GM18511 (cell line): ENCODE results near the gene DLST.

ENCODE experiments used
- ATAC-seq: cut with Tn5 transposase; IDR thresholded peaks from one replicate; pipeline ENCODE4 v1.9.1; 2021; ENCODE audit warnings: mild to moderate bottlenecking, moderate library complexity; ENCODE audit not compliant: unreplicated experiment

Gene DLST

DNA sequence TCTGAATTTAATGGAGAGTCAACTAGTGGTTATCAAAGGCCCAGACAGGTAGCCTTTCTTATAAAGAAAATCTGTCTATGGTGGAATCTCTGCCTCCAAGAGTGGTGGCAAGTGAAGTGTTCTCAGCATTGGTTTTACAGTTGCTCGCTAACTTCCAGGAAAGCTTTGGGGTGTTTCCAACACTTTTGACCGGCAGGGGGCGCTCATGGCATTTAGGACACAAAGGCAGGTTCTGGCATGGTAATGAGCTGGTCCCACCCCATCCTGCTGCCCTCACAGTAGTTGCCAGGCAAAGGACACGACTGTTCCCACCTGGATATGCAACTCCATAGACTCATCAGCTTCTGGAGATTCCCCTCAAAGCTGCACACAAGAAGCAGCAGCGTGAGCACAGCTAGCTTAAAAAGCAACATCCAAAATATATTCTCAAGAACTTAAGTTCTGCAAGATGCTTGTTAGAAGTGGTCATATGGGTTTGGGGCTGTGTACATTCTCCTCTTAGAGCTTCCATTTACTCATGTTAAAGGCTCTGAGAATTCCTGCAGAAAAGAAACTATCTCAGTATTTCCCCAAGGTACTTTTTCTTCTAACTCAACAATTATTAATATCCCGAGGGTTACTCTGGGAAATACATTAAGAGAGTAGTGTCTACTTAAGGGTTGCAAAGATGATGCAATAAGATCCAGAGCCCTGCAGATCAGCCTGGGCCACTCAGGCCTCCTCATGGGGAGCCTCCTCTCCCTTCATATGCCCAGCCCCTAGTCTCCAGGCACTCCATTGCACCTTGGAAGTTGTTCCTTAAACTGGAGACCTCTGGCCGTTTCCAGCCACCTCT is 20.6 kb upstream of the DLST start:
- no peak for ATAC-seq

DNA sequence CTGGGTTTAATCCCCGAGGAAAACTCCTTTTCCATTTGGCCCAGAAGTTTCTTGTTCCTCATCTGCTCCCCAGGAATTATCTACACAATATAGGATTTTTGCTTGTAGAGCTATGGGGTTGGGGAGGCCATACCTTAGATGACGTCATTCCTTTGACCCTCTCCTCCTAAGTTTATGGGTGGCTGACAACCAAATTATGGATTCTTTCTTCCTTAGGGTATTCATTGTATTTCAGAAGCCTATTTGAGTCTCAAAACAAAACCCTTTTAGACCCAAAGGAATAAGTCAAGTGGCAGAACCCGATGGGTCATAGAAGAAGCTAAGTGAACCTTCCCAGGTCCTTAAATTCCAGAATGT is 20.0 kb upstream of the DLST start:
- ATAC-seq: no peak

DNA sequence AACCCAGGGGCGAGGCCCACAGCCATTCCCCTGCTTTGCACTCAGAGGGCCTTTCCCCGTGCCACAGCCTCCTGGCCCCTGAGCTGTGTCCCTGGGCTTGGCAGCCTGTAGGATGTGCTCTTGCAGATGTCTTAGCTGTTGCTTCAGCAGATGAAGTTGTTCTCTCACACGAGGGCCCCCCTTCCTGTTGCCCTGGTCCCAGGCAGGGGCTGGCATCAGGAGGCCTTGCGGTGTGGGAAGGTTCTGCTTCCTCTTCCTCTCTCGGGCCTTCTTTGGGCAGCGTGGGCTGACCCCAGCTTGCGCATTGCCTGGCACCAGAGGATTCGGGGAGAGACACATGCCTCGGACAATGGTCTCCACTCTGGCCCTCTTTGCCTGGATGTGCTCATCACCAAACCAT is 18.4 kb upstream of the DLST start:
- no peak for ATAC-seq

DNA sequence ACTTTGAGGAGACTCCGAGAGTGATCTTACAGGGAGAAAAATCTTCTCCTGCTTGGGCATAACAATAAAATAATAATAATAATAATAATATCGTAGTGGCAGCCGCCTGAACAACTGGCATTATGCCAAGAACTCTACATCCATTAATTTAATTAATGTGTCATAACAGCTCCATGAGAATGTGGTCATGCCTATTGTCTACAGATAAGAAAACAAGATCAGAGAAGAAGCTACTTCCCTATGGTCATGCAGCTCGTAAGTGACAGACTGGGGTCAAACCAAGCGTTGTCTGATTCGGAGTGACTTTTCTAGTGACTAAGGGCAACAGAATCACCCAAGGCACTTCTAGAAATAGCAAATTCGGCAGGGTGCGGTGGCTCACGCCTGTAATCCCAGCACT is 17.5 kb upstream of the DLST start:
- ATAC-seq: no peak

DNA sequence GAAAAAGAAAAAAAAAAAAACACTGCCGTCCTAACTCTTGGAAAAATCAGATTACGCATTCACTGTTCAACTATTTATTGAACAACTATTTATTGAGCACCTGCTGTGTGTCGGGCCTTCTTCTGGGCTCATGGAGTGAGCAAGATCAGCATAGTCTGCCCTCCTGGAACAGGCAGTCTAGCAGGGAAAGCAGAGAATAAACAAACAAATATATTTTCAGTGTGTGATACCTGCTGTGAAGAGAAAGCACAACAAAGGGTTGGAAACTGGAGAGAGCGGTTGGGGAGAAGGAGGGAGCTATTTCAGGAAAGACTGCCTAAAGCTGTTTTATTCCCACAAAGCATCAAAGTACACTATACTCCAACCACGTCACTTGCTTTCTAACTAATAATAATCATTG is 16.6 kb upstream of the DLST start:
- no peak for ATAC-seq

DNA sequence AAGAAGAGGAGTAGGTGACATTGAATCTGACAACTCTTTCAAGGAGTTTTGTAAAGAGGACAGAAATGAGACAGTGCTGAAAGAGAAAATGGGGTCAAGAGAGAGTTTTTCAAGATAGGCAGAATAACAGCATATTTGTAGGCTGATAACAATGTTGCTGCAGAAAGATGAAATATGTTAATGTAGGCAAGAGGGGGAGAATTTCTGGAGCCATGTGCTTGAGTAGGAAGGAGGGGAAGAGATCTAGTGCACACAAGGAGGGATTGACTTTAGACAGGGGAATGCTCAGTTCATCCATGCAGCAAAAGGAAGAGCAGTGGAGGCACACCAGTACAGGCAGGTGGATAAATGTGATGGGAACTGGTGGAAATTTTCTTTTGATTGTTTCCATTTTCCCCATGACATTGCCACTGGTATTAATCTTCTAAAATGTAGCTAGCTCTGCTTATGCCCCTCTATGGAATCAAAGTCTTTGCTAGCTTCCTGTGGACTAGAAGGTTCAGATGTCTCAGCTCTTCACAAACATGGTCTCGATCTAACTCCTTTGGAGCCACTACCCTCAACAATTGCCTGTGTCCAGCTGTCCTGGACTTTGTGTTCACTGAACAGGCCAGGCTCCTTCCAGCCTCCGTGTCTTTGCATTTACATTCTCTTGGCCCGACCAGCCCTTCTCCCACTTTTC is 14.9 kb upstream of the DLST start:
- no peak for ATAC-seq

DNA sequence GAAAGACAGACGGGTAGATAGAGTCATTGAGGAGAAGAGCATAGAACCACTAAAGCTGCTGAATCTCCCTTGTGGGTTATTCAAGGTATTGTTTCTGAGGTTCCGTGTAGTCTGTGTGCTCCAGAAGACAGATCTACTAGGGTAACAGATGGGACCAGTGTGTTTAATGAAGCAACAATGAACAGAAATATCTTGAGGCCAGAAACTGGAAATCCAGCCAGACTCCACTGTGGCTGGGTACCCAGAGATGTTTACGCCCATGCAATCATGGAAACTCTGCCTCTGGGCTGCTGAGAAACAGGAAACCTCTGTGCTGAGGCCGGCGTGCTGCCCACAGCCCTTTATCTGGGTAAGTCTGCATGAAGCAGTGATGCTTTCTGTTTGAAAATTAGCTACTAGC is 14.0 kb upstream of the DLST start:
- no peak for ATAC-seq

DNA sequence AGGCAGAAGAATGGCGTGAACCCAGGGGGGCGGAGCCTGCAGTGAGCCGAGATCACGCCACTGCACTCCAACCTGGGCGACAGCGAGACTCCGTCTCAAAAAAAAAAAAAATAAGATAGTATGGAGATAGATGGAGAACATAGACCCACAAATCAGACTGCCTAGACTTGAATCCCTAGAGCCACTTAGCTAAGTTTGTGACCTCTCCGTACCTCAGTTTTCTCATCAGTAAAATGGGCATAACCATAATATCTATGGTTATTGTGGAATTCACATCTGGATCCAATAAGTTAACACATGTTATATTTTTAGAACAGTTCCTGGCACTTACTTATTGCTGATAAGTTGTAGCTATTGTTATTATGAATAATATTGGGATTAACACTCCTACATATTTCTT is 13.0 kb upstream of the DLST start:
- ATAC-seq: no peak

DNA sequence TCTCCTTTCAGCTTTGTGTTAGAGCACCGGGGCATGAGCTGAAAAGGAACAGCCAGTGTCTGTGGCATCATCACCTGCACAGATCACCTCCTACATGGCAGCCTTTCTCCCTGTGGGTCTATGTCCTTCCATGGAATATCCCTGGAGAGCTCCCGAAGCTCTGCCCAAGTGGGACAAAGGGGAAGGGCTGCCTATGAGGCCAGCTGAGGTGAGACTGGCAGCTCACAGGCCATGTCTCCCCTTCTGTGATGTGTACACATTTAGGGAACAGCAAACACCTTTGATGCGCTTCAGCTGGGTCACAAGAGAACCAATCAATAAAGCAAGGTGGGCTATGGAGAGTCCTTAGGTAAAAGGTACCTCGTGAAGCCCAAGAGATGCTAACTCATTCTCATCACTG is 9.9 kb upstream of the DLST start:
- no peak for ATAC-seq

DNA sequence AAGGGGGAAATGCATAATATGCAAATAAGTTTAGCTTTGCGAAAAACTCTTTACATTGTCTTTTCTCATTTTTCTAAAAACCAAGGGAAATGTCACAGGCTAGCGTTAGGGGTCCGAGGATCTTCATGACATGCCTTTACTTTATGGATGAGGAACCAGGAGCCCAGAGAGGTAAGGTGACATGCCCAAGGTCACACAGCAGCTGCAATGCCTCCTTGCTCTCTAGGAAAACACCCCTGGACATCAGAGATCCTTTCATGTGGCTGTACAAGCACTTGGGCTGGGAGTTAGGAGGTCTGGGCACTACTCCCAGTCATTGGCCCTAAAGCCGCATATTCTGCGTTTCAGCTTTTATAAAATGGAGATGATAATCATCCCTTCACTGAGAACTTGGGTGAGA is 6.5 kb upstream of the DLST start:
- no peak for ATAC-seq

DNA sequence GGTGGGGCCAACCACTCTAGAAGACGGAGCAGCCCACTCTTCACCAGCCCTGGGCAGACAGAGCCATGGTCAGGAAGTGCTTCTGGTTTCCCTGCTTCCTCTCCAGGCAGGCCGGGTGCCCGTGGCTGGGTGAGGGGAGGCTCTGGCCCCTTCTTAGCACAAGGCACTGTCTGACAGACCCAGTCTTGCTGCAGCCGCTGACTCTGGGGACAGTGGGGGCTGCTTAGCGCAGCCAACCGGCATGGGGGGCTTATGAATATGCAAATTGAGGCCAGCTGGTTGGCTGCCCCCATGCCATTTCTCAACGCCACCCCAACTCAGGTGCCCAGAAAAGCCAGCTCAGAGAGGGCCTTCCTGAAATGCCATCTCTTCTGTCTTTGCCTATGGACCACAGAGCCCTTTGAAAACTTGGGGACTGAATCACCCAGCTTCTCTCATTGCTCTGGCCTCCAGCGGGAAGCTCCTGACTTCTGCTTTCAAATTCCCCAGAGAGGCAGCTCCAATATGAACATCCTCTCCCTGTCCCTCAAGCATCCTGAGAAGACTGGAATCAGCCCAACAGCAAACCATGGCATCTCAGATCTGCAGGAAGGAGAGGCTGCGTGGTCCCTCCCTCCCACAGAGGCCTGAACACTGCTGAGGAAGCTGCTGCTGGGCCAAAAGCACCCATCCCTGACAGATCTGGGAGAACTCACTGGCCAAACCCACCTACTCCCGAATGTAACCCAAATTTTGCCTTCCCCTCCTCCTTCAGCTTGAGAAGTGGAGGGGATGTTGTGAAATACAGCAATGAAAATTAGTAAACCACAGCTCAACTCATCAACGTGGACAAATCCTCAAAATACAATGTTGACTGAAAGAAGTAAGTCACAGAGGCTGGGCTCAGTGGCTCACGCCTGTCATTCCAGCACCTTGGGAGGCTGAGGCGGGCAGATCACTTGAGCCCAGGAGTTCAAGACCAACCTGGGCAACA is 5.5 kb upstream of the DLST start, which contains the start of gene PROX2:
PROX2 (minus strand) TSS at position 205 of the 973 bp plus-strand sequence. CDS start 12,311 bp downstream, outside the sequence.
- ATAC-seq: no peak

DNA sequence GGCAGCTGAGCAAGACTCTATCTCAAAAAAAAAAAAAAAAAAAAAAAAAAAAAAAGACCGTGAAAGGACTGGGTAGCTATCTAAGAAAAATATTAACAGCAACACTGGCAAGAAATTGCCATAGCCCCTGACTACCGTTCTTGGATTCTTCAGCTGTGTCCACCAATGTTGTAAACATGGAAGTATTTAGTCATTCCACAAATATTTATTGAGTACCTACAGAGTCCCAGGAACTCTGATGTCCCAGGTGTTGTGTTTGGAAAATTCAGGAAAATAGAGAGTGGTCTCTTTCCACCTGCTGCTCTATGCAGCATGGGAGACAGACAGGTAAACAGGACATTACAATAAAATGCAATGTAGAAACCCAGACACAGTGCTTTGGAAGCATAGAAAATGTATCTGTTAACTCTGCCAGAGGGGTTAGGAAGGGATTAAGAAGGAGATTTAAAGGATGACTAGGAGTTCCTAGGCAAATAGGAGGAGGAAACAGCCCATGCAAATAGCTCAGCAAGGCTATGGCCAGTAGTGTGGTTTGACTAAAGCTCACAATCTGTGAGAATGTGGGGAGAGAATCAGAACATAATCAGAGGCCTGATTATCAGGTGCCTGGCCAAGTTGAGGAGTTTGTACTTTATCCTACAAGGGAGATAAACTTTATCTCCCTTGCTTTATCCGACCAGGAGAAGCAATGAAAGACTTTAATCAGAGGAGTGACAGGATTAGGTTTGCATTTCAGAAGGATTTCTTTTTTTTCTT is 2.1 kb upstream of the DLST start:
- ATAC-seq: no peak

DNA sequence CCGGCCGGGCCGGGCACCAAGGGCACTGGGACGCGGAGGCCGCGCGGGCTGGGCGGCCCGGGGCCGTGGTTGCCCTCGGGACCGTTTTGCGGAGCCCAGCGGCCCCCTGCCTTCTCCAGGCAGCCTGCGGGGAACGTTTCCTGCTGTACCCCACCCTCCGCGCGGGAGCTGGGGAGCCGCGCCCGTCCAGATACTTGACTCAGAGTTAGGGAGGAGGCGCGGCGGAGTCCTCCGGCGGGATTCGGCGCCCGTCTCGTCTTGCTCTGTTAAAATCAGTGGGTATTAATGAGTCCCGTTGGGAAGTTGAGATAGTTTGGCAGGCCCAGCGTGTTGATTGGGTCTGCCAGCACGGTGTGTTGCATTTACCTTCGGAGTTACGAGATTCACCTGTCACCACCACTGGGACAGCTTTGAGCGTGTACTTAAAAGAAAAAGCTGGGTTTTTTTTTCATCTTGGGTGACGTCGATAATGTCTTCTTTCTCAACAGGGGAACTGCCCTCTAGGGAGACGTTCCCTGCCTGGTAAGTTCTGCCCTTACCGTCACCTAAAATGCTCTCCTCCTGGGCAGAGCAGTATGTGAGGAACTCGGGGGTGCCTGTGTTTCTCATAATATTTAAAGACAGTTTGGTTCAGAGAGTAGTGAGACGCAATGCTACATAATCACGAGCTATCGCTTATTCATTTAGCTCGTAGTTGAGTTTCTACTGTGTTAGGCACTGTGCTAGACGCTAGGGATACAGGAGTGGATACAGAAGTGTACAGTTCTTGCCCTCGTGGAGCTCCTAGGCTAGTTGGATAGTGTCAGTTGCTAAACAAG is 596 bp downstream of the DLST start:
- peak; percentile 39 for ATAC-seq

DNA sequence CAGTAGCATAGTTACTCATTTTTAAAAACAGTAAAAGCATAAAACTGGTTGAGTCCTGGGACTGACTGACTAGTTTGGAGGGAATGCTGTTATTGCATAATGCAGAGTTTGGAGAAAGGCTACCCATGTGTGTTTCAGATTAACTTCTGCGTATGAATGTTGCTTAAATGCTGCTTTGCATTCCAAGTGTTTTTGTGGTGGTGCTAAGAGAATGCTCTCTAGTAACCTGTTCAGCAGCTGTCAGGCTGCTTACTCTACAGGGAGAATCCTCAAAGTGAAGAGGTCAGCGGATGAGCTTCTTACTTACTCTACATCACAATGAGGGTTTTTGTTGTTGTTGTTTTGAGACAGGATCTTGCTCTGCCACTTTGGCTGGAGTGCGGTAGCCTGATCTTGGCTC is 4.3 kb downstream of the DLST start:
- ATAC-seq: no peak

DNA sequence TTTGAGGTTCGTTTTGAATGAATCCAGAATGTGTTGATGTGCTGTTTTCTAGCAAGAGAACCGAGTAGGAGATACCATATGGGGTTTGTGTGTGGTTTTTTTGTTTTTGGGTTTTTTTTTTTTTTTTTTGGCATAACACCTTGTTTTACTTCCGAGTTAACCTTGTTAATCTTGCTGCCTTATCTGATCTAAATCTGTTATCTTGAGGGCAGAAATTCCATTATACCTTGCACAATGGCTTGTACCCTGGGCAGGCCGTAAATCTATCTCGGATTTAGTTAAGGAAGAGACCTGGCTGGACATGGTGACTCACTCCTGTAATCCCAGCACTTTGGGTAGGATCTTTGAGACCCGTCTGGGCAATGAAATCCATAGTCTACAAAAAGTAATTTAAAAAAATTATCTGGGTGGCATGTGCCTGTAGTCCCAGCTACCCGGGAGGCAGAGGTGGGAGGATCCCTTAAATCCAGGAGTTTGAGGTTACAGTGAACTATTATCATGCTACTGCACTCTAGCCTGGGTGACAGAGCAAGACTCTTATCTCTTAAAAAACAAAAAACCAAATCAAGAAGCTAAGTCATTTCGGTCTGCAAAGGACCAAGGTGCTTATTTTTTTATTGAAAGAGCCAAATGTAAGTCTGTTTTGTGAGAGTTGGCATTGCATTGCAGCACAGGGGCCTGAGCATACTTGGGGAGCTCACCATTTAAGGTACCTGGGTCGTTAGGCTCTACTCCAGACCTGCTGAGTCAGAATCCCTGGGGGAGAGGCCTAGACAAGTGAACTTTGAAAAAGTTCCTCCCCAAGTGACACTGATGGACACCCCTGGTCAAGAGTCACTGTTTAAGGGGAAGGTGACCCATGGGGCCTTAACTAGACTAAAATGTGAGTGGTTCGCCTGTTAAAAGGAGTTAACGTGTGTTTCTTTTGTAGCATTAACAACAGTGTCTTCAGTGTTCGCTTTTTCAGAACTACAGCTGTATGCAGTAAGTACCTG is 6.7 kb downstream of the DLST start:
- no peak for ATAC-seq

DNA sequence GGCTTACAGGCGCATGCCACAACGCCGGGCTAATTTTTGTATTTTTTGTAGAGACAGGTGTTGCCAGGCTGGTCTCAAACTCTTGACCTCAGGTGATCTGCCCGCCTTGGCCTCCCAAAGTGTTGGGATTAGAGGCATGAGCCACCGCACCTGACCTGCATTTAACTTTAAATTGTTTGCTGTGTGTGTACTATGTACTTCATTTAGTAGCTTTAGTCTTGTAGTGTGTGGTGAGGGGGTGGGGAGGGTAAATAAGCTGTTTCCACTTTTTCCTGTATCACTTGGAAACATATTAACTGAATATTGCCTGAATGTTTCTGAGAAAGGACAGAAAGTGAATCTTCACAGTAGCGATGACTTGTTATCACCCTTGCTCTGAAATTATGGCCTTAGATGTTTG is 8.5 kb downstream of the DLST start:
- no peak for ATAC-seq

DNA sequence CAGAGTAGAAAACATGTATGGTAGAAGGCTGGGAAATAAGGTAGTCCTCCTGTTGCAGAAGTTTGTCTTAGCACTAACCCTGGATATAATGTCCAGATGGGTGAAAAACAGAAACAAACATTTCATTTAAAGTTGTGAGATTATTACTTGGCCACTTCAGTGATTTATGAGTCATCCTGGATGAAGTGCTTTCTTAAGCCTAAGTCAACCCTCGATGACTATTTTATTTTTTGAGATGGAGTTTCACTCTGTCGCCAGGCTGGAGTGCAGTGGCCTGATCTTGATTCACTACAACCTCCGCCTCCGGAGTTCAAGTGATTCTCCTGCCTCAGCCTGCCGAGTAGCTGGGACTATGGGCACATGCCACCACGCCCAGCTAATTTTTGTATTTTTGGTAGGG is 10.2 kb downstream of the DLST start:
- ATAC-seq: no peak

DNA sequence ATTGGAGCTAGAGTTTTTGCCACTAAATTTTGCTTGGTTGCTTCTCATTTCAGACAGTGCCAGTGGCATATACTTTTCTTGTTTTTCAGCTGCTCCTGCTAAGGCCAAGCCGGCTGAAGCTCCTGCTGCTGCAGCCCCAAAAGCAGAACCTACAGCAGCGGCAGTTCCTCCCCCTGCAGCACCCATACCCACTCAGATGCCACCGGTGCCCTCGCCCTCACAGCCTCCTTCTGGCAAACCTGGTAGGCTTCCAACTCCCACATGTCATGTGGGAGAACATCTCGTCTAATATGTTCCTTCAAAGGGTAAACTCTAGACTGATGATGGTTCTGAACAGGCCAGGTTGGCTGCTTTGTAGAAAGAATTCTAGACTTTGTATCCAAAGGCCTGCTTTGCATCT is 11.0 kb downstream of the DLST start:
- ATAC-seq: no peak
